Fibroblast of villous mesenchyme (primary cell): ENCODE measurements around the gene DOCK11. TPM values are rescaled to one million over a fixed set of nuclear protein-coding genes. Genes with fewer than 3 reads are reported as not detected.

ENCODE experiments used
- DNase-seq: peaks from one replicate; pipeline ENCODE4 v3.0.0-alpha.2; 2010; ENCODE audit warnings: low read depth
- H3K4me3 ChIP-seq: 2 replicates; pipeline ENCODE4 v1.5.1; 2011; ENCODE audit warnings: low read depth, mild to moderate bottlenecking, low read length
- total RNA-seq: library from RNA; depleted of rRNA; stranded (reverse); fragments of >200 nt; gene quantifications from 2 replicates; pipeline ENCODE4 v1.2.3, GENCODE V29; 2012
- TF ChIP-seq, protein P1 (sequence below): IDR thresholded peaks from 2 replicates; pipeline ENCODE4 v1.5.1; 2012; ENCODE audit warnings: low read depth, mild to moderate bottlenecking, low read length; ENCODE audit not compliant: insufficient read depth

The DOCK11 gene
- total RNA-seq, 1 donor, result 50.1 TPM

DNA sequence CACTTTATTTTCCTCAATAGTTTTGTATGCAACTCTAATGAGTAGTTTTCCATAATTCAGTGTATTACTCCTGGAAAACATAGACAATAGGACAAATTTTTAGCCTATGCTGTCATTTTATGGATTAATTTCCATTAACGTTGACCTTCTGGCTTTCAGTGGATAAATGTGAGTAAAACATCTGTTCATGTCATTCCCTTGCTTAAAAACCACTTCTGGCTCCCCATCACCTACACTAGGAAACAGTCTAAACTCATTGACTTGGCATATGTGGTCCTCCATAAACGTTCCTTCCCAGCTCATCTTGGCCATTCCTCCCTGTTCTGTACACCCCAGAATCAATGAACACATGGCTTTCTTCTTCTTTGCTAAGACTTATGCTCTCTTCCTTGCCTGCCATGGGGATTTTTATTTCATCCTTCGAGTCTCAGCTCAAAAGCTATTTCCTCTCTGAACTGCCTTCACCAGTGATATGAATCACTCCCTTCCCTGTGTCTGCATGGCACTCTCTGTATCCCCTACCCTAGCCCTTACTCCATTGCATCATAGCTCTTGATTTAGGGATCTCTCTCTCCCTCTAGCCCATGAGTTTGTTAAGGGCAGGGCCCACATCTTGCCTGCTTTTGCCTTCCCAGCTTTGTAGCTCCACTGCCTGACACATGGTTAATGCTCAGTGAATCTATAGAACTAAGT is 34.8 kb downstream of the DOCK11 start:
- TF ChIP-seq, protein P1, sequence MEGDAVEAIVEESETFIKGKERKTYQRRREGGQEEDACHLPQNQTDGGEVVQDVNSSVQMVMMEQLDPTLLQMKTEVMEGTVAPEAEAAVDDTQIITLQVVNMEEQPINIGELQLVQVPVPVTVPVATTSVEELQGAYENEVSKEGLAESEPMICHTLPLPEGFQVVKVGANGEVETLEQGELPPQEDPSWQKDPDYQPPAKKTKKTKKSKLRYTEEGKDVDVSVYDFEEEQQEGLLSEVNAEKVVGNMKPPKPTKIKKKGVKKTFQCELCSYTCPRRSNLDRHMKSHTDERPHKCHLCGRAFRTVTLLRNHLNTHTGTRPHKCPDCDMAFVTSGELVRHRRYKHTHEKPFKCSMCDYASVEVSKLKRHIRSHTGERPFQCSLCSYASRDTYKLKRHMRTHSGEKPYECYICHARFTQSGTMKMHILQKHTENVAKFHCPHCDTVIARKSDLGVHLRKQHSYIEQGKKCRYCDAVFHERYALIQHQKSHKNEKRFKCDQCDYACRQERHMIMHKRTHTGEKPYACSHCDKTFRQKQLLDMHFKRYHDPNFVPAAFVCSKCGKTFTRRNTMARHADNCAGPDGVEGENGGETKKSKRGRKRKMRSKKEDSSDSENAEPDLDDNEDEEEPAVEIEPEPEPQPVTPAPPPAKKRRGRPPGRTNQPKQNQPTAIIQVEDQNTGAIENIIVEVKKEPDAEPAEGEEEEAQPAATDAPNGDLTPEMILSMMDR, result no peak
- peak; percentile 55 for DNase-seq
- no peak overlapping the region for H3K4me3 ChIP-seq

DNA sequence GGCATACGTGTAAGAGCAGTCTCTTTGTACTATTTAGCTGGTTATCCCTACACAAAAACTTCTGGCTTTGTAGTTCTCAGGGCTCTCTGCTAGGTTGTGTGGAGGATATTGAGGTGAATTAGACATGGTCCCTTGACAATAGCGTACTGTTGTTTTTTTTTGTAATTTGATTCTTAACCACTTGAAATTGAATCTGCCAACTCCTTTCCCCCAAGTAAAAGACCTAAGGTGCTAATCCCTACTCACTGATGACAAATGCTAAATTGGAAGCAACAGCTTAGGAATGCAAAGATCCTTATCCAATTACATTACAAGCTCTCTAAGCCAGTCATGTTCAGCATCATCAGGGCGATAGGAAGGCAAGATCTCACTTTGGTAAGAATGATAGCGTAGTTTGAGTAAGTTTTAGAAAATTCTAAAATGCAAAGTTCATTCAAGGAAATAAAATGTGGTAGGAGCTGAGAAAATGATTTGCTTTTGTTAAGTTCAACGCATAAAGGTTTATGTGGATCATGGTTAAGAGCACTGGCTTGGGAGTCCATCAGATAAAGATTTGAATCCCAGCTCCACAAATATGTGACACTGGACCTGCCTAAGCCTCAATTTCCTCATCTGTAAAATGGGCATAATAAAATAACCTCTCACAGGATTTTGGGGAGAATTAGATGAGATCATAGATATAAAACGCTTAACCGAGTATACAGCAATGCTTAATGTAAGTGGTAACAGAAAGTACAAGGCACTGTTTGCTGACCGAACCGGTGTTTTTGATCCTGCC is 39.3 kb downstream of the DOCK11 start:
- TF ChIP-seq, protein P1, result no peak
- H3K4me3 ChIP-seq, result no peak overlapping the region
- DNase-seq, result no peak

DNA sequence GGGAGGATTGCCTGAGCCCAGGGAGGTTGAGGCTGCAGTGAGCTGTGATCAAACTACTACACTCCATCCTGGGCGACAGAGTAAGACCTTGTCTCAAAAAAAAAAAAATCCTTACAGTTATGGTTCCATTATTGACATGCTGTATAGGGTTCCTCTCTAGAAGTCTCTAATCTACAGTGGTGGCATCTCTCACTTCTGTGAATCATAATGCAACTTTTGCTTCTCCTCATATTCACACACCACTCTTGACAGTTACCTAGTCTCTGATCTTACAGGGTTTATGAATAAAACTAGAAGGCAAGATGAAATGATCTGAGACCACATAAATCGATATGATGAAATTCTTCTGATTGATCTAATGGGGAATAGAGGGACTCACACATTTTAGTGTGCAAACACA is 40.6 kb downstream of the DOCK11 start:
- TF ChIP-seq, protein P1, result no peak
- no peak for DNase-seq

DNA sequence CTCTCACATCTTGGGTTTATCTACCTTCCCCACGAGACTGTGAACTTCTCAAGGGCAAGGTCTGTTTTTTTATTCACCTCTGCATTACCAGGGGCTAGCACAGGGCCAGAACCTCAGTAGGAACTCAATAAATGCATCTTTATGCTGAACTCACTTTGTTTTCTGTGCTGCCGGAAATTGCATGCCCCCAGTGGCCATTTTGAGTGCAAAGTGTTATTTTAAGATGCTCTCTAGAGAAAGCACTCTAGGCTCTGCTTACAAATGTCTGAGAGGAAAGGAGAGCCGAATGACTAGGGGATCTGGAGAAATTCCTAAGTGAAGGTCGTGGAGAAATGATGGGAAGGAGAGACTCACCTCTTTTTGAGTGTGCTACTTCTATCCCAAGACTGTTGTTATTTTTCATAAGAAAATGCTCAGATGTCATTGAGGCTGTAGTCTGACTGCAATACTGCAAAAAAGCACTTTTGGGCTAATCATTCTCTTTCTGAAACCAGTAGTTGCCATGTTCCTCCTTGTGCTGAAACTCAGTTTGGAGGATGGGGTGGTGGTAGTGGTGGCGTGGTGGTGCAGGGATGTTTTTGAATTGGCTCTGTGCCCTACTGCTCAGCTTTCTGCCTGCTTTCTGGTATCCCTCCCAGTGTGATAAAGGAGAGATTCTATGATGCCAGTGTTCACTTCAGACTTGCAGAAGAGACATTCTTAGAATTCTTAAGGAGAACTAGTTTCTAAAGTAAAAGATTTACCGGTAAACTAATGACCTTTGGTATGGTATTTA is 41.3 kb downstream of the DOCK11 start:
- peak; percentile 29 for DNase-seq
- no peak overlapping the region for H3K4me3 ChIP-seq
- TF ChIP-seq, protein P1, result peak; percentile 33

More for the DNA sequence above, 40.6 kb downstream of the DOCK11 start:
- no peak overlapping the region for H3K4me3 ChIP-seq

DNA sequence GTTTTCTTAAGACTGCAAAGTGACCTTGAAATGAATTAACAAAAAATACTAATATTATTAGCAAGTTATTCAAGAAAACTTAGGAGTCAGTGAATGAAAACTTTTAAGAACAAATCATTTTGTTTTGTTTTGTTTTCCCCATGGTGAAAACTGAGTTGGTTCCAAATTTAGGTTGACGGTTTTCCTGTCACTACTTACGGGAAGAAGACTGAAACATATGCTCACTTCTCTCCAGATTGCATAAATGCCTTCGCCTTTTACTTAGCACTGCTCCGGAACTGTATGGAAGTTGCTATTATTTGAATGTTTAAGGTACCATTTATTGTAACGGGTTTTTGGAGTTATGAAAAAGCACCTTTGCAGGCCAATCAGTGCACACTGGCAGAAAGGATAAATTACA is 42.8 kb downstream of the DOCK11 start:
- no peak overlapping the region for H3K4me3 ChIP-seq
- no peak for DNase-seq
- TF ChIP-seq, protein P1, result no peak

DNA sequence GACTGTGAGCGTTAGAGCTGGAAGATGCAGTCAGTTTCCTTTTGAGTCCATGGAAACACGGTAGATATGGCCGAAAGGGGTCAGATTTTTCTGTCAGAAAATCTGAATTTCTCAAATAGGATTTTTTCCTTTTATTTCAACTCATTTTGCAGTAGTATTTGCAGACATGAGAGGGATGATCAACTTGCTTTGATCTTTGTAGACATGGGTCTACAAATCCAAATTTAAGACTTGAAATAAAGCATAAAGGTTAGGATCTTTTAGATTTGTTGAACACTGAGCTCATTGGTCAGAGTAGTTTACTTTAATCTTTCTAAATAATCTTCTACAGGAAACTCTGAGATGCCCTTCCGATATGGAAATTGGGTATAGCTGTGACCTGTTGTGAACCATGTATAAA is 44.7 kb downstream of the DOCK11 start:
- TF ChIP-seq, protein P1, result no peak
- no peak overlapping the region for H3K4me3 ChIP-seq
- DNase-seq, result no peak
